Measurements from ENCODE around the gene PWWP3B. TPM values are rescaled to one million over a fixed set of nuclear protein-coding genes. Genes with fewer than 3 reads are reported as not detected.

Gene PWWP3B
- polyA plus RNA-seq, 1 donor from 2014 or later = 7.5 TPM

GRCh38 chrX:106208154-106208553 lies 40.0 kb downstream of the PWWP3B start:
- no peaks in the 10 kb centered on the region for H3K36me3 ChIP-seq (ENCODE audit: insufficient read depth, low read length)
- H3K9me3 ChIP-seq (ENCODE audit: low read length) = no peaks in the 10 kb centered on the region
- TF ChIP-seq EZH2 (IDR thresholded peaks at IDR 0.05; ENCODE audit: borderline replicate concordance, insufficient read depth, low read length, poor library complexity, severe bottlenecking) = no peak
- TF ChIP-seq CTCF (IDR thresholded peaks at IDR 0.05; ENCODE audit: poor library complexity, severe bottlenecking) = no peak
- no peak for TF ChIP-seq RAD21 (conservative IDR thresholded peaks at IDR 0.05)
- no peak for TF ChIP-seq SMC3 (conservative IDR thresholded peaks at IDR 0.05; ENCODE audit: poor library complexity)
- no peak for TF ChIP-seq TAF1 (IDR thresholded peaks at IDR 0.05; ENCODE audit: low read depth)
- no peak for TF ChIP-seq REST (IDR thresholded peaks at IDR 0.05; ENCODE audit: borderline replicate concordance)
- no peak for TF ChIP-seq MXI1 (conservative IDR thresholded peaks at IDR 0.05; ENCODE audit: poor library complexity, severe bottlenecking)
- TF ChIP-seq POLR2AphosphoS5 (IDR thresholded peaks at IDR 0.05) = no peak
- TF ChIP-seq EP300 (conservative IDR thresholded peaks at IDR 0.05; ENCODE audit: poor library complexity, severe bottlenecking) = no peak
- H3F3A ChIP-seq (ENCODE audit: insufficient read depth, low read length, poor library complexity, severe bottlenecking) = no peaks in the 10 kb centered on the region
- no peak overlapping the region for H2AFZ ChIP-seq (ENCODE audit: low read depth, low read length)
- no peak overlapping the region for H3K27ac ChIP-seq (ENCODE audit: low read length)
- H4K20me1 ChIP-seq (ENCODE audit: insufficient read depth) = no peaks in the 10 kb centered on the region
- no peak overlapping the region for H3K4me2 ChIP-seq (ENCODE audit: low read length)
- no peak overlapping the region for H3K9ac ChIP-seq (ENCODE audit: low read length)
- no peaks in the 10 kb centered on the region for H3K27me3 ChIP-seq (ENCODE audit: insufficient read depth, low read depth, low read length)
- no peaks in the 10 kb centered on the region for H3K79me2 ChIP-seq (replicated peaks; ENCODE audit: insufficient read depth, low read length)
- no peak overlapping the region for H3K4me3 ChIP-seq (ENCODE audit: low read length)
- no peaks in the 10 kb centered on the region for H3K9me2 ChIP-seq (ENCODE audit: insufficient read depth, low read length)

Other genes starting within 250 kb of the PWWP3B start
- gene SERPINA7, start 129.6 kb upstream of the PWWP3B start, polyA plus RNA-seq = not detected in 2 replicates

Data from neural cell (in vitro differentiated cells).